ENCODE measurements around the gene MYO5A. TPM values are rescaled to one million over a fixed set of nuclear protein-coding genes. Genes with fewer than 3 reads are reported as not detected.

Gene MYO5A
- polyA plus RNA-seq, 1 of the 3 experiments (the other 2 are of a cell fraction): 11.0 TPM

DNA sequence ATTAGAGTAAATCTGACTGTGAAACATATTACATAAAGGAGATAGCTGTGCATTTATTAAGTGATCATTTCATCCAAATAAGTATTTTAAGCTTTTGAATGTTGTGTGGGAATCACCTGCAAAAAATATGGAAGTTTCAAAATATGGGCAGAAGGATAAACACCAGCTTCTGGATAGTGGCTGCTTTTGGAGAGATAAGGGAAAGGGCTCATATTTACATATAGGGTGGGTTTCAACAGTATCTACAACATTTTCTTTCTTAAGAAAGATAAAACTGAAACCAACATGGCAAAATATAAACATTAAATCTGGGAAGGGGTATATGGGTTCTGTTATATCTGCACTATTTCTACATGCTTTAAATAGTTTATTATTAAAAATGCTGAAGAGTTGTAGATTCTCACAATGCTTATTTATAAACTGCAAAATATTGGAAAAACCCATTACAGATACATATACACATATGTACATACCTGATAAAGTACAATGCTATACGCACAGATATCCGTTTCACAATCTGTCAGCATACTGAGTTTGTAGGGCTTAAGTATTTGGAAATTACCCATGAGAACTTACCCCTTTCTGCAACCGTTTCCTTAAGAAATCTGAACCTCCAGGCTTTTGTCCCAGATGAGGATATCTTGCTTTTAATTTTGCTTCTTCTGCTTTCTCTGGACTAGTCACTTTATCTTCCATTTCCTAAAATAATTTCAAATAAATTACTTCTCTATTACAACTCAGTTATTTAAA, 28.0 kb upstream of the MYO5A start:
- no peak for TF ChIP-seq TEAD4 (IDR thresholded peaks at IDR 0.05; ENCODE audit: borderline replicate concordance, insufficient read depth)
- TF ChIP-seq FOXJ3 (CRISPR knock-in tag; IDR thresholded peaks at IDR 0.05): no peak
- TF ChIP-seq, protein P1, sequence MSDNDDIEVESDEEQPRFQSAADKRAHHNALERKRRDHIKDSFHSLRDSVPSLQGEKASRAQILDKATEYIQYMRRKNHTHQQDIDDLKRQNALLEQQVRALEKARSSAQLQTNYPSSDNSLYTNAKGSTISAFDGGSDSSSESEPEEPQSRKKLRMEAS (IDR thresholded peaks at IDR 0.05; ENCODE audit: low read depth): no peak
- TF ChIP-seq SMC3 (IDR thresholded peaks at IDR 0.05; ENCODE audit: low read depth, low read length): no peak
- TF ChIP-seq, protein P2, sequence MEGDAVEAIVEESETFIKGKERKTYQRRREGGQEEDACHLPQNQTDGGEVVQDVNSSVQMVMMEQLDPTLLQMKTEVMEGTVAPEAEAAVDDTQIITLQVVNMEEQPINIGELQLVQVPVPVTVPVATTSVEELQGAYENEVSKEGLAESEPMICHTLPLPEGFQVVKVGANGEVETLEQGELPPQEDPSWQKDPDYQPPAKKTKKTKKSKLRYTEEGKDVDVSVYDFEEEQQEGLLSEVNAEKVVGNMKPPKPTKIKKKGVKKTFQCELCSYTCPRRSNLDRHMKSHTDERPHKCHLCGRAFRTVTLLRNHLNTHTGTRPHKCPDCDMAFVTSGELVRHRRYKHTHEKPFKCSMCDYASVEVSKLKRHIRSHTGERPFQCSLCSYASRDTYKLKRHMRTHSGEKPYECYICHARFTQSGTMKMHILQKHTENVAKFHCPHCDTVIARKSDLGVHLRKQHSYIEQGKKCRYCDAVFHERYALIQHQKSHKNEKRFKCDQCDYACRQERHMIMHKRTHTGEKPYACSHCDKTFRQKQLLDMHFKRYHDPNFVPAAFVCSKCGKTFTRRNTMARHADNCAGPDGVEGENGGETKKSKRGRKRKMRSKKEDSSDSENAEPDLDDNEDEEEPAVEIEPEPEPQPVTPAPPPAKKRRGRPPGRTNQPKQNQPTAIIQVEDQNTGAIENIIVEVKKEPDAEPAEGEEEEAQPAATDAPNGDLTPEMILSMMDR (IDR thresholded peaks at IDR 0.05): no peak
- TF ChIP-seq RCOR1 (IDR thresholded peaks at IDR 0.05; ENCODE audit: low read length): no peak
- TF ChIP-seq, protein P3, sequence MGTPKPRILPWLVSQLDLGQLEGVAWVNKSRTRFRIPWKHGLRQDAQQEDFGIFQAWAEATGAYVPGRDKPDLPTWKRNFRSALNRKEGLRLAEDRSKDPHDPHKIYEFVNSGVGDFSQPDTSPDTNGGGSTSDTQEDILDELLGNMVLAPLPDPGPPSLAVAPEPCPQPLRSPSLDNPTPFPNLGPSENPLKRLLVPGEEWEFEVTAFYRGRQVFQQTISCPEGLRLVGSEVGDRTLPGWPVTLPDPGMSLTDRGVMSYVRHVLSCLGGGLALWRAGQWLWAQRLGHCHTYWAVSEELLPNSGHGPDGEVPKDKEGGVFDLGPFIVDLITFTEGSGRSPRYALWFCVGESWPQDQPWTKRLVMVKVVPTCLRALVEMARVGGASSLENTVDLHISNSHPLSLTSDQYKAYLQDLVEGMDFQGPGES (IDR thresholded peaks at IDR 0.05; ENCODE audit: low read depth, low read length): no peak
- TF ChIP-seq RXRA (IDR thresholded peaks at IDR 0.05; ENCODE audit: borderline replicate concordance, low read depth): no peak
- TF ChIP-seq NFIC (IDR thresholded peaks at IDR 0.05; ENCODE audit: borderline replicate concordance): no peak
- TF ChIP-seq MEF2A (IDR thresholded peaks at IDR 0.05; ENCODE audit: borderline replicate concordance, low read depth): no peak

DNA sequence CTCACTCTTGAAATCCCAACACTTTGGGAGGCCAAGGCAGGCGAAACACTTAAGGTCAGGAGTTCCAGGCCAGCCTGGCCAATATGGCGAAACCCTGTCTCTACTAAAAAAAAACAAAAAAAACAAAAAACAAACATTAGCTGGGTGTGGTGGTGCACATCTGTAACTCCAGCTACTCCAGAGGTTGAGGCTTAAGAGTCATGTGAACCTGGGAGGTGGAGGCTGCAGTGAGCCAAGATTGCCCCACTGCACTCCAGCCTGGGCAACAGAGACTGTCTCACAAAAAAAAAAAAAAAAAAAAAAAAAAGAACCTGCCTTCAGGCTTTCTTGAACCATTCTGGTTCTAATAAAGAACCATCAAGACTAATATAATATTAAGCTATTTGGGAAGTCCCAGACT, 23.6 kb upstream of the MYO5A start:
- DNase-seq: no peak
- TF ChIP-seq RCOR1 (IDR thresholded peaks at IDR 0.05; ENCODE audit: low read length): no peak
- no peak for TF ChIP-seq YY1 (IDR thresholded peaks at IDR 0.05; ENCODE audit: low read depth)
- TF ChIP-seq NRF1 (IDR thresholded peaks at IDR 0.05; ENCODE audit: low read depth, low read length): no peak
- TF ChIP-seq TEAD4 (IDR thresholded peaks at IDR 0.05; ENCODE audit: borderline replicate concordance, insufficient read depth): no peak
- TF ChIP-seq FOSL2 (IDR thresholded peaks at IDR 0.05; ENCODE audit: borderline replicate concordance, low read depth): no peak
- no peak for TF ChIP-seq EP300 (IDR thresholded peaks at IDR 0.05; ENCODE audit: borderline replicate concordance in 1 of 2, low read depth in 1 of 2, low read length in 1 of 2)
- no peak for TF ChIP-seq FOXJ3 (CRISPR knock-in tag; IDR thresholded peaks at IDR 0.05)
- TF ChIP-seq ELF1 (IDR thresholded peaks at IDR 0.05): no peak
- TF ChIP-seq RFX5 (IDR thresholded peaks at IDR 0.05; ENCODE audit: low read length): no peak
- H3K9me2 ChIP-seq: no peaks in the 10 kb centered on the region
- ChIA-PET POLR2A (no interaction called here), CTCF (interaction anchor here (3.6 kb wide), 1 partner anchor 296 kb away, joined by 11 read pairs; no protein-coding TSS in a partner anchor)
- peaks cover 14% of the 10 kb centered on the region for H3F3A ChIP-seq (replicated peaks; ENCODE audit: insufficient read depth)
- no peak overlapping the region for H3K9ac ChIP-seq
- H3K4me3 ChIP-seq (ENCODE audit: low read depth in 2 of 2, low read length in 1 of 2): no peak overlapping the region
- no peak overlapping the region for H3K27ac ChIP-seq (ENCODE audit: low read depth in 2 of 2, low read length in 1 of 2)
- no peaks in the 10 kb centered on the region for H3K9me3 ChIP-seq
- no peak overlapping the region for H2AFZ ChIP-seq (ENCODE audit: low read depth)
- H3K4me1 ChIP-seq (ENCODE audit: control insufficient read depth in 1 of 2, insufficient read depth in 2 of 2, low read depth in 1 of 2, low read length in 1 of 2): peaks cover 3 to 6% of the 10 kb centered on the region in 2 experiments; a peak in 1 of 4 replicates
- WGBS (ENCODE audit: low lambda C conversion rate): 97% methylated on average over 2 of the region's 2 CpGs
- H3K36me3 ChIP-seq (replicated peaks in 1 of 2; ENCODE audit: control insufficient read depth in 1 of 2, insufficient read depth in 2 of 2, low read length in 1 of 2): peaks cover 72 to 88% of the 10 kb centered on the region in 2 experiments
- H3K79me2 ChIP-seq (ENCODE audit: insufficient read depth): peaks cover 59% of the 10 kb centered on the region
- peaks cover 25% of the 10 kb centered on the region for H4K20me1 ChIP-seq (ENCODE audit: insufficient read depth)
- H3K27me3 ChIP-seq (ENCODE audit: insufficient read depth): no peaks in the 10 kb centered on the region
- no peak overlapping the region for H3K4me2 ChIP-seq

More for the DNA sequence above, 28.0 kb upstream of the MYO5A start:
- peaks cover 65% of the 10 kb centered on the region for H4K20me1 ChIP-seq (ENCODE audit: insufficient read depth)
- no peak overlapping the region for H3K4me2 ChIP-seq
- 93% methylated on average over 3 of the region's 3 CpGs for WGBS (ENCODE audit: low lambda C conversion rate)
- H3K4me1 ChIP-seq (ENCODE audit: control insufficient read depth in 1 of 2, insufficient read depth in 2 of 2, low read depth in 1 of 2, low read length in 1 of 2): peaks cover 13 to 18% of the 10 kb centered on the region in 2 experiments; a peak in 3 of 4 replicates
- H3K9me3 ChIP-seq: no peaks in the 10 kb centered on the region
- no peaks in the 10 kb centered on the region for H3K9me2 ChIP-seq
- no peak overlapping the region for H3K9ac ChIP-seq
- ChIA-PET POLR2A (no interaction called here), CTCF (no interaction called here)
- H3K27me3 ChIP-seq (ENCODE audit: insufficient read depth): no peaks in the 10 kb centered on the region
- peak overlapping the region in 1 of 2 experiments; percentile 68; a peak in 2 of 4 replicates for H3K27ac ChIP-seq (ENCODE audit: low read depth in 2 of 2, low read length in 1 of 2)
- H2AFZ ChIP-seq (ENCODE audit: low read depth): no peak overlapping the region
- peaks cover 20% of the 10 kb centered on the region for H3F3A ChIP-seq (replicated peaks; ENCODE audit: insufficient read depth)
- peaks cover 98% of the 10 kb centered on the region for H3K79me2 ChIP-seq (ENCODE audit: insufficient read depth)
- DNase-seq: no peak
- H3K36me3 ChIP-seq (replicated peaks in 1 of 2; ENCODE audit: control insufficient read depth in 1 of 2, insufficient read depth in 2 of 2, low read length in 1 of 2): peaks cover 42 to 54% of the 10 kb centered on the region in 2 experiments
- no peak overlapping the region for H3K4me3 ChIP-seq (ENCODE audit: low read depth in 2 of 2, low read length in 1 of 2)

Measured in SK-N-SH (cell line).